Stomach (tissue), 9 donors: Measurements from ENCODE around the gene CDC42SE2. TPM values are rescaled to one million over a fixed set of nuclear protein-coding genes. Genes with fewer than 3 reads are reported as not detected.
"Not testable (repeated sequence)": the region's sequence is repeated elsewhere in the genome, so short reads cannot be mapped to it uniquely, and the experiment has no call there.

ENCODE experiments used
- DNase-seq, 2 donors: peaks; one replicate each; pipeline versions ENCODE4 v3.0.0 to v3.0.0-alpha.2; 2013 to 2019
- H3K27ac ChIP-seq, 5 donors: fragments of 200-600 bp in 4 of 5; sonication (generic) in 4 of 5; one replicate each; pipeline ENCODE4 v1.5.1; 2013 to 2019; ENCODE audit warnings: mild to moderate bottlenecking in 1 of 5, moderate library complexity in 1 of 5
- H3K27me3 ChIP-seq, 3 donors: fragments of 200-600 bp; sonication (generic); one replicate each; pipeline ENCODE4 v1.5.1; 2017 to 2019; ENCODE audit warnings: mixed run types in 1 of 3
- H3K36me3 ChIP-seq, 4 donors: fragments of 200-600 bp; sonication (generic); 1 replicate in 3 of 4; 2 replicates in 1 of 4; pipeline ENCODE4 v1.5.1; 2016 to 2019
- H3K4me1 ChIP-seq, 4 donors: fragments of 200-600 bp; sonication (generic); one replicate each; pipeline ENCODE4 v1.5.1; 2016 to 2019
- H3K4me3 ChIP-seq, 4 donors: fragments of 200-600 bp; sonication (generic) in 3 of 4; one replicate each; pipeline ENCODE4 v1.5.1; 2016 to 2019; ENCODE audit warnings: mild to moderate bottlenecking in 1 of 4
- H3K9me3 ChIP-seq, 4 donors: fragments of 200-600 bp; sonication (generic); one replicate each; pipeline ENCODE4 v1.5.1; 2016 to 2019
- EP300 ChIP-seq: sonication (generic); formaldehyde crosslinking; IDR thresholded peaks from one replicate; pipeline ENCODE4 v1.6.1; 2017; ENCODE audit warnings: antibody characterized with exemption
- POLR2A ChIP-seq, 4 donors: fragments of 450-650 bp; IDR thresholded peaks; one replicate each; pipeline ENCODE4 v1.6.1; 2016; ENCODE audit warnings: antibody characterized with exemption in 4 of 4, control low read depth in 2 of 4, mild to moderate bottlenecking in 1 of 4, moderate library complexity in 1 of 4
- POLR2AphosphoS5 ChIP-seq, 3 donors: sonication (generic); formaldehyde crosslinking; IDR thresholded peaks; one replicate each; pipeline ENCODE4 v1.6.1; 2016; ENCODE audit warnings: antibody characterized with exemption in 3 of 3
- WGBS, 5 donors: extraction: QIAGEN DNeasy Blood & Tissue Kit in 3 of 5; methylation state at CpG; one replicate each; pipeline versions ENCODE4 v1.1.5 to v1.1.7; 2013 to 2018; 5-methylcytosine and 5-hydroxymethylcytosine counted together
- intact Hi-C: fragments of 100-400 bp; cut with DNase I; formaldehyde crosslinking; loops from one replicate; pipeline ENCODE4 v1.15.1; 2023; ENCODE audit warnings: low total_unique reads
- polyA plus RNA-seq, 3 donors: library from polyadenylated mRNA; stranded (reverse); fragments of 200-250 nt; gene quantifications; one replicate each; pipeline ENCODE4 v1.2.3, GENCODE V29; 2013
- total RNA-seq, 5 donors: library from RNA; depleted of rRNA; stranded (reverse); fragments of >200 nt; gene quantifications; one replicate each; pipeline versions ENCODE4 v1.1.0 to v1.2.3, GENCODE V29; 2014 to 2016
- TF ChIP-seq, protein P1 (sequence below), 7 experiments: fragments of 450-650 bp in 4 of 7; fragments of 200-600 bp in 3 of 7; sonication (generic) in 3 of 7; IDR thresholded peaks; one replicate each; pipeline ENCODE4 v1.5.1; 2016 to 2019; ENCODE audit warnings: antibody characterized with exemption in 7 of 7, control low read depth in 2 of 7, mild to moderate bottlenecking in 1 of 7
- donor health status: healthy with polysubstance abuse.
- donor health status: Bipolar disorder and iron deficiency.
- donor health status: healthy.

Gene CDC42SE2
- total and polyA plus RNA-seq, 8 donors = 11.0 to 87.9 (median 20.6) TPM

DNA sequence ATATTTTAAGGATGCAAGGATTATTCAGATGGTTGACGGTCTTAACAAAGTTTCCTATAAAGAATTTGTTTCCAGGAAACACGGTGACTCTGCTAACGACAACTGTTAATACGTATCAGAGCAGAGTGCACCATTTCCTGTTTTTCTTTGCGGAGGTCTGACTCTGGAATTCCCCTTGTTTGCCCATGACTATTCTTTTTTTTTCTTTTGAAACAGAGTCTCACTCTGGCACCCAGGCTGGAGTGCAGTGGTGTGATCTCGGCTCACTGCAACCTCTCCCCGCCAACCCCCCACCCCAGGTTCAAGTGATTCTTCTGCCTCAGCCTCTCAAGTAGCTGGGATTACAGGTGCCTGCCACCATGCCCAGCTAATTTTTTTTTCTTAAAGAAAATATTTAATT, 115.9 kb downstream of the CDC42SE2 start:
- intact Hi-C loops = no loop called here
- peak in 1 of 2 donors; percentile 84 for DNase-seq
- no peaks in the 10 kb centered on the region for H3K36me3 ChIP-seq
- H3K9me3 ChIP-seq = no peaks in the 10 kb centered on the region
- TF ChIP-seq, protein P1, sequence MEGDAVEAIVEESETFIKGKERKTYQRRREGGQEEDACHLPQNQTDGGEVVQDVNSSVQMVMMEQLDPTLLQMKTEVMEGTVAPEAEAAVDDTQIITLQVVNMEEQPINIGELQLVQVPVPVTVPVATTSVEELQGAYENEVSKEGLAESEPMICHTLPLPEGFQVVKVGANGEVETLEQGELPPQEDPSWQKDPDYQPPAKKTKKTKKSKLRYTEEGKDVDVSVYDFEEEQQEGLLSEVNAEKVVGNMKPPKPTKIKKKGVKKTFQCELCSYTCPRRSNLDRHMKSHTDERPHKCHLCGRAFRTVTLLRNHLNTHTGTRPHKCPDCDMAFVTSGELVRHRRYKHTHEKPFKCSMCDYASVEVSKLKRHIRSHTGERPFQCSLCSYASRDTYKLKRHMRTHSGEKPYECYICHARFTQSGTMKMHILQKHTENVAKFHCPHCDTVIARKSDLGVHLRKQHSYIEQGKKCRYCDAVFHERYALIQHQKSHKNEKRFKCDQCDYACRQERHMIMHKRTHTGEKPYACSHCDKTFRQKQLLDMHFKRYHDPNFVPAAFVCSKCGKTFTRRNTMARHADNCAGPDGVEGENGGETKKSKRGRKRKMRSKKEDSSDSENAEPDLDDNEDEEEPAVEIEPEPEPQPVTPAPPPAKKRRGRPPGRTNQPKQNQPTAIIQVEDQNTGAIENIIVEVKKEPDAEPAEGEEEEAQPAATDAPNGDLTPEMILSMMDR (IDR thresholded peaks at IDR 0.05) = no peak
- TF ChIP-seq POLR2A (IDR thresholded peaks at IDR 0.05) (no peak), POLR2AphosphoS5 (IDR thresholded peaks at IDR 0.05) (peak in 2 of 3 donors; percentile 35 to 43)
- H3K27me3 ChIP-seq = no peaks in the 10 kb centered on the region
- peaks cover 36 to 73% (median 60%) of the 10 kb centered on the region in 4 donors for H3K4me1 ChIP-seq
- WGBS, 5 donors = 16 to 39% (median 33%) methylated on average over 7 of the region's 7 CpGs
- no peak overlapping the region for H3K4me3 ChIP-seq
- H3K27ac ChIP-seq = peak overlapping the region; percentile 41 to 89 (median 76)

DNA sequence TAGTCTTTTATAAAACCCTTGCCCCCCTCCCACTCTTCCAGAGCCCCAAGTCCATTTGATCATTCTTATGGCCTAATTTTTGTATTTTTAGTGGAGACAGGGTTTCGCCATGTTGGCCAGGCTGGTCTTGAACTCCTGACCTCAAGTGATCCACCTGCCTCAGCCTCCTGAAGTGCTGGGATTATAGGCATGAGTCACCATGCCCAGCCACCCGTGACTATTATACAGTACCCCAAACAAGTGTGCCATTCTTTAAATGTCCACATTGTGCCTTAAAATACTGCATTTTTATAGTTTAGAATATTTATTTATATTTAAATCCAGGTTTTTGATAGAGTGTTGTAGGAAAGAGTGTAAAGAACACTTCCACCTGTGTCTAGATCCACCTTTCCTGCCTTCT, 116.4 kb downstream of the CDC42SE2 start:
- H3K4me3 ChIP-seq, intact Hi-C loops, H3K9me3 ChIP-seq, H3K36me3 ChIP-seq, DNase-seq, H3K27me3 ChIP-seq: not testable (repeated sequence)
- 71 to 85% (median 80%) methylated on average over 2 of the region's 2 CpGs for WGBS, 5 donors
- peaks cover 36 to 67% (median 58%) of the 10 kb centered on the region in 4 donors for H3K4me1 ChIP-seq
- peak overlapping the region; percentile 41 to 89 (median 76) for H3K27ac ChIP-seq

DNA sequence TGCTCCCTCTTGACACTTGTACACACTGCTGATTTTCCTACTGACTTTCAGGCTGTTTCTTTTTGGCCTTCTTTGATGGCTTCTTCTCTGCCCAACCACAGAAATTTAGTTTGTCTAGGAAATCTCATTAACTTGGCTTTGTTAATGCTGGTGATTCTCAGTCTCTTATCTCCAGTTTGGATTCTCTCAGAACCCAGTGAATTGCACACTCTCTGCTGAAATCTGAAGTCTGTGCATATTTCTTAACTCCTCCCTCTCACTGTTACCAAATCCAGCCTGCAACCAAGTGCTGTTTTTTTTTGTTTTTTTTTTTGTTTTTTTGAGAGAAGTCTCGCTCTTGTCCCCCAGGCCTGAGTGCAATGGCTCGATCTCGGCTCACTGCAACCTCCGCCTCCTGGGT, 117.2 kb downstream of the CDC42SE2 start:
- no peaks in the 10 kb centered on the region for H3K27me3 ChIP-seq
- no peak overlapping the region for H3K4me3 ChIP-seq
- intact Hi-C loops = no loop called here
- H3K4me1 ChIP-seq = peaks cover 36 to 65% (median 59%) of the 10 kb centered on the region in 4 donors
- H3K27ac ChIP-seq = peak overlapping the region in 3 of 5 donors; percentile 61 to 89 (median 78)
- no peak for DNase-seq
- WGBS, 5 donors = 76 to 98% (median 95%) methylated on average over 4 of the region's 4 CpGs
- no peaks in the 10 kb centered on the region for H3K9me3 ChIP-seq
- TF ChIP-seq, protein P1 (IDR thresholded peaks at IDR 0.05) = no peak
- TF ChIP-seq POLR2AphosphoS5 (IDR thresholded peaks at IDR 0.05) (no peak), EP300 (no peak), POLR2A (IDR thresholded peaks at IDR 0.05) (no peak)
- H3K36me3 ChIP-seq = peaks cover 0 to 7% (median 4%) of the 10 kb centered on the region in 4 donors

DNA sequence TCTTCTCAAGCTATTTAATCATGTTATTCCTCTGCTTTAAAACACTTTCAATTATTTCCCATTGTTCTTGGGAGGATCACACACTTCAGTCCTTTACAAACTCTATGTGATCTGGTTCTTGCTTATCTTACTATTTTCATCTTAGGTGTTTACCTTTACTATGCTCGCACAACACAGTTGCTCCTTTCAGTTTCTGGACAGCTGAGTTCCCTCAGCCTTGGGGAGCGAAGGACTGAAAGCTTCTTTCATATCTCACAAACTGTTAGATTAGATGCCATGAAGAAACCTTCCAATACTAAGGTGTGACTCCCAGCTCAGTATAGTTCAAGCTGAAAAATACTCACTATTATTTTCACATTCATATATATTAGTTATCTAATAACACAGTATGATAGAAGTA, 117.9 kb downstream of the CDC42SE2 start:
- H3K36me3 ChIP-seq = peaks cover 0 to 12% (median 7%) of the 10 kb centered on the region in 4 donors
- peaks cover 36 to 72% (median 66%) of the 10 kb centered on the region in 4 donors for H3K4me1 ChIP-seq
- DNase-seq = no peak
- H3K27ac ChIP-seq = peak overlapping the region in 3 of 5 donors; percentile 31 to 89 (median 78)
- no peak overlapping the region for H3K4me3 ChIP-seq
- no peak for TF ChIP-seq POLR2A (IDR thresholded peaks at IDR 0.05)
- TF ChIP-seq, protein P1 (IDR thresholded peaks at IDR 0.05) = no peak
- TF ChIP-seq EP300 = no peak
- no peak for TF ChIP-seq POLR2AphosphoS5 (IDR thresholded peaks at IDR 0.05)
- WGBS, 5 donors = 26 to 66% (median 44%) methylated on average over 2 of the region's 2 CpGs
- no peaks in the 10 kb centered on the region for H3K27me3 ChIP-seq
- no peaks in the 10 kb centered on the region for H3K9me3 ChIP-seq
- intact Hi-C loops = no loop called here
